ENCODE results near the gene PLPP2. TPM values are rescaled to one million over a fixed set of nuclear protein-coding genes. Genes with fewer than 3 reads are reported as not detected.

The PLPP2 gene
- total and polyA plus RNA-seq, 4 donors: 11.8 to 24.2 (median 13.8) TPM

DNA sequence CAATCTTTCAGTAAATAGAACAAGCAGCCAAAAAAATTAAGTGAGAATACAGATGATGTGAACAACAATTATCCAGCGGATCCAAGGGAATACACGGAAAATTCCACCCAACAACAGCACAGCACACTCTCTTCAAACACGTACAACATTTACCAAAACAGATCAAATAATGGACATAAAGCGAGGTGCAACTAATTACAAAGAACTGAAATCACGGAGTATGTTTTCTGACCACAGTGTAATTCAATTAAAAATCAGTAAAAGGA, 27.2 kb upstream of the PLPP2 start:
- Histone ChIP-seq H3K4me1 (ENCODE audit: control insufficient read depth, insufficient read depth, low read length) (no peaks in the 10 kb centered on the region), H3K36me3 (ENCODE audit: control insufficient read depth, insufficient read depth, low read length) (peaks cover 66% of the 10 kb centered on the region)
- 90% methylated on average over 2 of the region's 5 CpGs for WGBS (ENCODE audit: insufficient coverage)

DNA sequence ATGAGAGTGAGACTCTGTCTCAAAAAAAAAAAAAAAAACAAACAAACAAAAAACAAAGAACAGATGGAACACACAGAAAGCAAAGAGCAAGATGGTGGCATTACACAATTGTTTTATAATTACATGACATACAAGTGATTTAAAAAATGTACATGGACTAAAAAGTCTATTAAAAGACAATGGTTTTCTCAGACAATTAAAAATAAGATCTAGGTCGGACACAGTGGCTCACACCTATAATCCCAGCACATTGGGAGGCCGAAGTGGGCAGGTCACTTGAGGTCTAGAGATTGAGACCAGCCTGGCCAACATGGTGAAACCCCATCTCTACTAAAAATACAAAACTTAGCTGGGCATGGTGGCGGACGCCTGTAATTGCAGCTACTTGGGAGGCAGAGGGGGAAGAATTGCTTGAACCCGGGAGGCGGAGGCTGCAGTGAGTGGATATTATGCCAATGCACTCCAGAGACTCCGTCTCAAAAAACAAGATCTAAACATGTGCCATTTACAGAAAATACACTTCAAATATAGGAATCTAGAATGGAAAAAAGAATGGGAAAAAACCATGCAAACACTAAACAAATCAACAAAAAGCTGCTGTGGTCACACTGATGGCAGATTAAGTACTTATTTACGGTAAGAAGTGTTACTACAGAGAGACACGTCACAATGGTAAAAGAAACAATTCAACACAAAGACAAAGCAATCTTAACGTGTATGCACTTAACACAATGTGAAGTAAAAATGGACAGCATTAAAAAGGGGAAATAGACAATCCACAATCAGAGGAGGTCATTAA, 26.7 kb upstream of the PLPP2 start:
- no peak for DNase-seq (ENCODE audit: low read depth in 4 of 6, low spot score in 6 of 6)
- WGBS (ENCODE audit: insufficient coverage): no CpG with 5 or more reads among the region's 10 CpGs
- Histone ChIP-seq H3K27me3 (ENCODE audit: control insufficient read depth, insufficient read depth, low read length) (no peaks in the 10 kb centered on the region), H3K9me3 (ENCODE audit: control insufficient read depth, insufficient read depth, low read length) (no peaks in the 10 kb centered on the region), H3K36me3 (ENCODE audit: control insufficient read depth, insufficient read depth, low read length) (peaks cover 66% of the 10 kb centered on the region), H3K4me1 (ENCODE audit: control insufficient read depth, insufficient read depth, low read length) (no peaks in the 10 kb centered on the region), H3K27ac (ENCODE audit: low read depth, low read length) (no peak overlapping the region), H3K4me3 (ENCODE audit: low read depth, low read length) (no peak overlapping the region)

More for the DNA sequence above, 27.2 kb upstream of the PLPP2 start:
- Histone ChIP-seq H3K27me3 (ENCODE audit: control insufficient read depth, insufficient read depth, low read length) (no peaks in the 10 kb centered on the region), H3K9me3 (ENCODE audit: control insufficient read depth, insufficient read depth, low read length) (no peaks in the 10 kb centered on the region), H3K4me3 (ENCODE audit: low read depth, low read length) (no peak overlapping the region), H3K27ac (ENCODE audit: low read depth, low read length) (no peak overlapping the region)
- no peak for DNase-seq (ENCODE audit: low read depth in 4 of 6, low spot score in 6 of 6)

DNA sequence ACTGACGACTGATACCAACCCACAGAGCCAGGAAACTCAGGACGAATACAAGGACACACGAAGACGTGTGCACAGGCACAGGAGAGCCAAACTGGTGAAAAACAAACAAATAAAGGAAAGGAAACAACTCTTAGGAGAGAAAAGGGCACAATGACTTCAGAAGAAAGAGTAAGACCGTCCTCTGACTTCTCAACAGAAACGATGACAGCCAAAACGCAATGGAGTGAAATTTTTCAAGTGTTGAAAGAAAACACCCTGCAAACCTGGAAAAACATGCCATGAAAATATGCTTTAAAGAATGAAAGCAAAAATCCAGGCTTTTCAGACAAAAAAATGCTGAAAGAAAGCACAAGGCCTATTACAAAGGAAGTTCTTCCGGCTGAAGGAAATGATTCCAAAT, 24.6 kb upstream of the PLPP2 start:
- Histone ChIP-seq H3K4me1 (ENCODE audit: control insufficient read depth, insufficient read depth, low read length) (peaks cover under 1% of the 10 kb centered on the region), H3K27me3 (ENCODE audit: control insufficient read depth, insufficient read depth, low read length) (no peaks in the 10 kb centered on the region), H3K36me3 (ENCODE audit: control insufficient read depth, insufficient read depth, low read length) (peaks cover 64% of the 10 kb centered on the region), H3K27ac (ENCODE audit: low read depth, low read length) (no peak overlapping the region), H3K4me3 (ENCODE audit: low read depth, low read length) (no peak overlapping the region), H3K9me3 (ENCODE audit: control insufficient read depth, insufficient read depth, low read length) (no peaks in the 10 kb centered on the region)
- 80% methylated on average over 2 of the region's 8 CpGs for WGBS (ENCODE audit: insufficient coverage)
- DNase-seq (ENCODE audit: low read depth in 4 of 6, low spot score in 6 of 6): no peak

DNA sequence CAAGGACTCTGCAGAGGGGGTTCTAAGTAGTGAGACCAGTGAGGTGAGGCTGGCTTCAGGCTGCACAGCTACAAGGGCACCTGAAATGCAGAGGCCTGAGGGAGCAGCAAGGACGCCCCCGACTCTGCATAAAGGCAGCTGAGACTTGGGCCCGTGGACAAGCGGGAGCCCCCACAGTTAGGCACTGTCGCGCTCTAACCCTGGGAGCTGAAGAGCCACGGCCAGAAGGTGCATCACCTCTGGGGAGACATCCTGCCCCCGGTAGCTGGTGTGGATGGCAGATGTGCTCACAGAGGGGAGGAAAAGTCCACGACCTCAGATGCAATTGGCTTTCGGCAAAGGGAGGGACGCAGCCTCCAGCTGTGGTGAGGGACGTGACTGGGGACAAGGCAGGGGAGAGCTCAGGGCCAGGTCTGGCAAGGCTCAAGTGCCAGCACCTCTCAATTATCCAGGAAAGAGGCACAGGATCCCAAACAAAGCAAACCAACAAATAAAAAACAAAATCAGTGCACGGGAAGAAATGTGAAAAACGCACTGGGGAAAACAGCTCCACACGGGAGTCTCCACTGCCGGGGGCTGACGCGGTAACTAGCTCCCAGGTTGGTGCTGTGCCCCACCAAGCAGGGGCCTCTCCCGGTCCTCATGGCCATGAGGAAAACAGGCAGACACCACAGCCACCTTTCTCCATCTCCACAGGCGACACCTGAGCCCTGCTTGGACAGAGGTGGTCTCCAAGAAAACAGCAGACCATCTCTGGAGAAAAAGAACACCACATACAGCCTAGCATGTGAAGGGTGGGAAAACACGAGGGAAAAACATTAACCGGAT, 23.0 kb upstream of the PLPP2 start:
- no peak overlapping the region for H3K4me3 ChIP-seq (ENCODE audit: low read depth, low read length)
- peaks cover 68% of the 10 kb centered on the region for H3K36me3 ChIP-seq (ENCODE audit: control insufficient read depth, insufficient read depth, low read length)
- no peaks in the 10 kb centered on the region for H3K27me3 ChIP-seq (ENCODE audit: control insufficient read depth, insufficient read depth, low read length)
- no peaks in the 10 kb centered on the region for H3K9me3 ChIP-seq (ENCODE audit: control insufficient read depth, insufficient read depth, low read length)
- WGBS (ENCODE audit: insufficient coverage): 93% methylated on average over 20 of the region's 22 CpGs
- no peak overlapping the region for H3K27ac ChIP-seq (ENCODE audit: low read depth, low read length)
- H3K4me1 ChIP-seq (ENCODE audit: control insufficient read depth, insufficient read depth, low read length): peaks cover 9% of the 10 kb centered on the region
- no peak for DNase-seq (ENCODE audit: low read depth in 4 of 6, low spot score in 6 of 6)

DNA sequence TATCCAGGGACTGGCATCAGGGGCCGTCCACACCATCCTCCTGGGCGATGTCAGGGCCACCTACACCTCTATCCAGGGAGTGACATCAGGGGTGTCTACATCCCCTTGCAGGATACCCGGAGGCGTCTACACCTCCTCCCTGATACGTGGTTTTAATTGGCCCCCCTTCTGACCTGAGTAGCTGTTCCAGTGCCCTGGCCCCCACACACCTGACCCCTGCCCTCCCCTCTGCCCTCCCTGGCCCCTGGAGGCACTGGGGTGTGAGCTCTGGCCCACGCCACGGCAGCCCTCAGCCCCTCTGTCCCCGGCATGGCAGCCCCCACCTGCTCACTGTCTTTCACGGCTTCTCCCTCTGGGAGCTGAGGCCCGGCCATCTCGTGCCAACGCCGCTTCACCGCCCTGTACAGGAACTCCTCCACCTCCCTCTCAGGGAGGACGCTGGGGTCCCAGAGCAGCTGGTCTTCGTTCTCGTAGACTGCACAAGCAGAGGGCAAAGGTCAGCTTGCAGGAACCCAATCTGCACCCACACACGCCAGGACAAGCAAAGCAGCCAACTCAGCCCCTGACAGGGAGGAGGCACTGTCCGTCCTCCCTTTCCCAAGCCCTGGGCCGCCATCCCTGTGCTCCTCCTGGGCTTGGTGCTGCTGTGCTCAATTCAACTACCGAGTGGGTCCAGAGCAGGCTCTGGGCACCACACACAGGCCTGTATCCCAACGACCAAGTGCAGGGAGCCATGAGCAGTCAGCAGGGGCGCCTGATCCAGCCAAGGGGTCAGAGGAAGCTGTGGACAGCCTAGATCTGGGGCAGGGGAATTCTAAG, 22.2 kb upstream of the PLPP2 start:
- Histone ChIP-seq H3K4me3 (ENCODE audit: low read depth, low read length) (no peak overlapping the region), H3K36me3 (ENCODE audit: control insufficient read depth, insufficient read depth, low read length) (peaks cover 74% of the 10 kb centered on the region), H3K4me1 (ENCODE audit: control insufficient read depth, insufficient read depth, low read length) (peaks cover 9% of the 10 kb centered on the region), H3K9me3 (ENCODE audit: control insufficient read depth, insufficient read depth, low read length) (no peaks in the 10 kb centered on the region), H3K27ac (ENCODE audit: low read depth, low read length) (no peak overlapping the region), H3K27me3 (ENCODE audit: control insufficient read depth, insufficient read depth, low read length) (no peaks in the 10 kb centered on the region)
- DNase-seq (ENCODE audit: low read depth in 4 of 6, low spot score in 6 of 6): no peak
- WGBS (ENCODE audit: insufficient coverage): 92% methylated on average over 21 of the region's 23 CpGs

DNA sequence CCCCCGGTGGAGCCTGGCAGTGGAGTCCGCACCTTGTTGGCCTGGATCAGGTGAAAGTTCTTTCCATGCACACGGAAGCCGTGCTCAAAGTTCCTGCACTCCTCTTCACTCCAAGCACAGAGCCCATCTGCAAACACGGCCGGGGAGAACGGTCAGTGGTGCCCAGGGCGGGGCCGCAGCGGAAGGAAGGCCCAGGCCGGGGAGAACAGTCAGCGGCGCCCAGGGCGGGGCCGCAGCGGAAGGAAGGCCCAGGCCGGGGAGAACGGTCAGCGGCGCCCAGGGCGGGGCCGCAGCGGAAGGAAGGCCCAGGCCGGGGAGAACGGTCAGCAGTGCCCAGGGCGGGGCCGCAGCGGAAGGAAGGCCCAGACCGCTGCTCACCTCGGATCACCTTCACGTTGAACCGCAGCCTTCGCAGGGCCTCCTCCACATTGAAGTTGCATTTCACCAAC, 20.6 kb upstream of the PLPP2 start:
- H3K9me3 ChIP-seq (ENCODE audit: control insufficient read depth, insufficient read depth, low read length): no peaks in the 10 kb centered on the region
- H3K4me3 ChIP-seq (ENCODE audit: low read depth, low read length): no peak overlapping the region
- 94% methylated on average over 26 of the region's 33 CpGs for WGBS (ENCODE audit: insufficient coverage)
- H3K27me3 ChIP-seq (ENCODE audit: control insufficient read depth, insufficient read depth, low read length): no peaks in the 10 kb centered on the region
- H3K4me1 ChIP-seq (ENCODE audit: control insufficient read depth, insufficient read depth, low read length): peaks cover 9% of the 10 kb centered on the region
- DNase-seq (ENCODE audit: low read depth in 4 of 6, low spot score in 6 of 6): no peak
- peaks cover 85% of the 10 kb centered on the region for H3K36me3 ChIP-seq (ENCODE audit: control insufficient read depth, insufficient read depth, low read length)
- no peak overlapping the region for H3K27ac ChIP-seq (ENCODE audit: low read depth, low read length)

DNA sequence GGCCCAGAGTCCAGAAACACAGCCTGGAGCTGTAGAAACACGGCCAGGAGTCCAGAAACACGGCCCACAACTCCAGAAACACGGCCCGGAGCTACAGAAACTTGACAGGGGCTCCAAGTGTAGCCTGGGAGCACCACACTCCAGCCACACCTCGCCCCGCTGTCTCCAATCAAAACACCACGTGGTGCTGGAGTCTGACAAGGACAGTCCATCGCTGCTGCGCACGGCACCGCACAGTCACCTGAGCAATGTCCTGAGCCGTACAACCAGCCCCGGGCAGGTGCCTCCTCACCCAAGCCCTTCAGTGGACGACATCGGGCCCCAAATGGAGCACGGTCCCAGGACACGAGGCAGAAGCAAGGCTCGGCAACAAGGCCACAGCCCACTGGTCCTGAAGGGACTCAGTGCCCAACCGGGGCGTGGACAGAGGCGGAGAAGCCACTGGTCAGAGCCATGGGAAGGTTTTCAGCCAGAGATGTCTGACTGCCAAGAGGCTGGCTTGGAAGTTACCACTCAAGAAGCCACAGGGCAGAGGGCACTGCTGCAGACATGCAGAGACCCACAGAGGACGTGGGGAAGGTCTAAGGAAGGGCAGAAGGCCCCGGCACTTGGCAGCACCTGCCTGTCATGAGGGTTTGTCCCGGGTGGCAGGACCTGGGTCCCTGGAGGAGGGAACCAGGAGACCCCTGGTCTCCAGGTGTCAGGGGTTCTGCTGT, 19.7 kb upstream of the PLPP2 start:
- no peak overlapping the region for H3K4me3 ChIP-seq (ENCODE audit: low read depth, low read length)
- 95% methylated on average over 24 of the region's 24 CpGs for WGBS (ENCODE audit: insufficient coverage)
- H3K4me1 ChIP-seq (ENCODE audit: control insufficient read depth, insufficient read depth, low read length): peaks cover 9% of the 10 kb centered on the region
- DNase-seq (ENCODE audit: low read depth in 4 of 6, low spot score in 6 of 6): no peak
- no peak overlapping the region for H3K27ac ChIP-seq (ENCODE audit: low read depth, low read length)
- no peaks in the 10 kb centered on the region for H3K27me3 ChIP-seq (ENCODE audit: control insufficient read depth, insufficient read depth, low read length)
- no peaks in the 10 kb centered on the region for H3K9me3 ChIP-seq (ENCODE audit: control insufficient read depth, insufficient read depth, low read length)
- peaks cover 86% of the 10 kb centered on the region for H3K36me3 ChIP-seq (ENCODE audit: control insufficient read depth, insufficient read depth, low read length)

DNA sequence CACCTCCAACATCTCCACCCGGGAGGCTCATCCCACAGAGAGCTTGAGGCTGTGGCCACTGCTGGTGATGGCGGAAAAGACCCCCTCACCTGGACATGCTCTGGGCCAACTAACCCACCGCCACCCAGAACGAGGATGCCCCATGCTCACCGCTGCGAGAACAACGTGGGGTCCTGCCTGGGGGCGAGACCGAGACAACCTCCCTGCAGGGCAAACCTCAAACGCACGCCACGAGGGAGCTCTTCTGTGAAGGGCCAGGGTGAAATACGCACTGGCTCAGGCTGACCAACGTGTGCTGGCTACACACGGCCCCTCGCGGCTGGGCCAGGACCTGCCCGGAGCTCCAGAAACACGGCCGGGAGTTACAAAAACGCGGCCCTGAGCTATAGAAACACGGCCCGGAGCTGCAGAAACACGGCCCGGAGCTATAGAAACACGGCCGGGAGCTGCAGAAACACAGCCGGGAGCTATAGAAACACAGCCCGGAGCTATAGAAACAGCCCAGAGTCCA, 19.0 kb upstream of the PLPP2 start:
- Histone ChIP-seq H3K4me3 (ENCODE audit: low read depth, low read length) (no peak overlapping the region), H3K27me3 (ENCODE audit: control insufficient read depth, insufficient read depth, low read length) (no peaks in the 10 kb centered on the region), H3K36me3 (ENCODE audit: control insufficient read depth, insufficient read depth, low read length) (peaks cover 89% of the 10 kb centered on the region), H3K4me1 (ENCODE audit: control insufficient read depth, insufficient read depth, low read length) (peaks cover 9% of the 10 kb centered on the region), H3K9me3 (ENCODE audit: control insufficient read depth, insufficient read depth, low read length) (no peaks in the 10 kb centered on the region), H3K27ac (ENCODE audit: low read depth, low read length) (no peak overlapping the region)
- 31% methylated on average over 30 of the region's 30 CpGs for WGBS (ENCODE audit: insufficient coverage)
- DNase-seq (ENCODE audit: low read depth in 4 of 6, low spot score in 6 of 6): peak in 2 of 6 donors; percentile 67 to 78

DNA sequence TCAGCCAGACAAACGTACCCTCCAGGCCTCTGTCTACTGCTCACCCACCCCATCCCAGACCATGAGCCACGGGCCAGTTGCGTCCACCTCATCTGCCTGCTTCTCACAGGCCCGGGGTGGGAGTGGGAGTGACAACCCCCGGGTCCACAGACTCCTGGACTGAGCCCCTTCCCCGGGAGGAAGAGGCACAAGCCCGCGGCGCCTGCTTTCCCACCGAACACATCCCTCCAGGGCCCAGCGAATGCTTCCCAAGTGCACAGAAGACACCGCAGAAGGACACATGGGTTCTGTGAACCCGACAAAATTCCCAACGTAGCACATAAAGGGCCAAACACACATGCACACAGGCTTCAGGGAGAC, 18.0 kb upstream of the PLPP2 start:
- no peak for DNase-seq (ENCODE audit: low read depth in 4 of 6, low spot score in 6 of 6)
- no peak overlapping the region for H3K27ac ChIP-seq (ENCODE audit: low read depth, low read length)
- H3K4me1 ChIP-seq (ENCODE audit: control insufficient read depth, insufficient read depth, low read length): peaks cover 9% of the 10 kb centered on the region
- no peaks in the 10 kb centered on the region for H3K9me3 ChIP-seq (ENCODE audit: control insufficient read depth, insufficient read depth, low read length)
- 94% methylated on average over 14 of the region's 14 CpGs for WGBS (ENCODE audit: insufficient coverage)
- H3K4me3 ChIP-seq (ENCODE audit: low read depth, low read length): no peak overlapping the region
- H3K36me3 ChIP-seq (ENCODE audit: control insufficient read depth, insufficient read depth, low read length): peaks cover 91% of the 10 kb centered on the region
- H3K27me3 ChIP-seq (ENCODE audit: control insufficient read depth, insufficient read depth, low read length): no peaks in the 10 kb centered on the region

Measured in spinal cord (tissue), 10 donors.